CD8-positive, alpha-beta memory T cell (primary cell): Measurements from ENCODE around the gene ETS1. TPM values are rescaled to one million over a fixed set of nuclear protein-coding genes. Genes with fewer than 3 reads are reported as not detected.

Source experiments
- CTCF ChIA-PET: fragments of 350-600 bp; sonication (Branson Sonifier 250); formaldehyde crosslinking; loops from one replicate; lab custom pipeline; 2021; ENCODE audit warnings: antibody characterized with exemption; lab: Charles Lee
- POLR2A ChIA-PET: fragments of 350-600 bp; sonication (Branson Sonifier 250); formaldehyde crosslinking; loops from one replicate; lab custom pipeline; 2021; ENCODE audit warnings: antibody characterized with exemption; lab: Charles Lee
- DNase-seq, 5 donors: peaks; one replicate each; pipeline versions ENCODE4 v3.0.0 to v3.0.0-alpha.2; 2020 to 2022; ENCODE audit warnings: mixed read lengths in 1 of 5
- H3K27ac ChIP-seq: one replicate; pipeline ENCODE4 v1.7.0; 2013; ENCODE audit warnings: low read depth, mild to moderate bottlenecking, low read length, moderate library complexity
- H3K27me3 ChIP-seq: 2 replicates; pipeline ENCODE4 v1.7.0; 2013; ENCODE audit warnings: low read length, mild to moderate bottlenecking; ENCODE audit not compliant: insufficient read depth, poor library complexity, severe bottlenecking
- H3K36me3 ChIP-seq: 2 replicates; pipeline ENCODE4 v1.7.0; 2013; ENCODE audit warnings: mild to moderate bottlenecking, low read length, moderate library complexity; ENCODE audit not compliant: insufficient read depth
- H3K4me1 ChIP-seq: 2 replicates; pipeline ENCODE4 v1.7.0; 2013; ENCODE audit warnings: mild to moderate bottlenecking, low read length, moderate library complexity; ENCODE audit not compliant: insufficient read depth
- H3K4me3 ChIP-seq: 2 replicates; pipeline ENCODE4 v1.7.0; 2013; ENCODE audit warnings: mild to moderate bottlenecking, low read length
- H3K9me3 ChIP-seq: 2 replicates; pipeline ENCODE4 v1.7.0; 2013; ENCODE audit warnings: mild to moderate bottlenecking, low read length
- H3K27ac Mint-ChIP-seq, 8 donors: one replicate each; pipeline ENCODE4 v1.8.0; 2020 to 2021; ENCODE audit warnings: mixed read lengths in 8 of 8, mild to moderate bottlenecking in 6 of 8, inconsistent platforms in 3 of 8, moderate library complexity in 3 of 8
- H3K27me3 Mint-ChIP-seq, 2 donors: one replicate each; pipeline ENCODE4 v1.8.0; 2020 to 2021; ENCODE audit warnings: mixed read lengths in 2 of 2, mild to moderate bottlenecking in 1 of 2, moderate library complexity in 1 of 2
- H3K36me3 Mint-ChIP-seq, 3 donors: one replicate each; pipeline ENCODE4 v1.8.0; 2020 to 2021; ENCODE audit warnings: mixed read lengths in 3 of 3, inconsistent platforms in 1 of 3, mild to moderate bottlenecking in 1 of 3
- H3K4me1 Mint-ChIP-seq, 3 donors: one replicate each; pipeline ENCODE4 v1.8.0; 2020 to 2021; ENCODE audit warnings: mixed read lengths in 3 of 3, inconsistent platforms in 1 of 3, mild to moderate bottlenecking in 1 of 3
- H3K4me3 Mint-ChIP-seq, 7 donors: one replicate each; pipeline ENCODE4 v1.8.0; 2020 to 2021; ENCODE audit warnings: mixed read lengths in 7 of 7, mild to moderate bottlenecking in 6 of 7, moderate library complexity in 4 of 7, inconsistent platforms in 2 of 7
- H3K9me3 Mint-ChIP-seq, 5 donors: one replicate each; pipeline ENCODE4 v1.8.0; 2020 to 2022; ENCODE audit warnings: mixed read lengths in 5 of 5, mild to moderate bottlenecking in 3 of 5, moderate library complexity in 2 of 5, inconsistent platforms in 1 of 5
- polyA plus RNA-seq: library from polyadenylated mRNA; unstranded; fragments of 300-500 nt; fragmentation: Illumina TruSeq; gene quantifications from one replicate; pipeline ENCODE4 v1.2.3, GENCODE V29; 2021
- total RNA-seq, 2 experiments: library from RNA; stranded (reverse); gene quantifications; one replicate each; pipeline ENCODE4 v1.2.3, GENCODE V29; 2021

Gene ETS1
- total and polyA plus RNA-seq, 3 experiments from 2014 or later = 386 to 411 (median 405) TPM

DNA sequence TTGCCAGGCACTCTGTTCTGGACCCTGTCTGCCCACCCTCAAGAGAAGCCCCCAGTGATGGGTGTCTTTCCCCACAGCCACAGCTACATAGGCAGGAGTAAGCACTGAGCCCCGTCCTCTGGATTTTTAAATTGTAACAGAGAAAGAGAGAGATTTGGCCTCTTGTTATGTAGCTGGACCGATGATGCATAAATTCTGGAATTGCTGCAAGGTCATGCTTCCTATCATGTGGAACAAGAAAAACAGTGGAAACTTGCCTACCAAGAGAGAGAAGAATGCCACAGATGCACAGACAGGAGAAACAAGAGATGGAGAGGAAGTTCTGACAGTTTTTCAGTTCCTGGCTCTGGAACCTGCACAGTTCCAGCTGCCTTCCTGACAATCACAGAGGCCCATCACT, 150.2 kb downstream of the ETS1 start:
- Mint-ChIP-seq H3K27ac (no peak overlapping the region), H3K4me1 (peaks cover 10 to 18% (median 15%) of the 10 kb centered on the region in 3 donors), H3K4me3 (no peak overlapping the region), H3K9me3 (peaks cover 0 to 12% (median 4%) of the 10 kb centered on the region in 5 donors), H3K36me3 (peaks cover 0 to 11% (median 2%) of the 10 kb centered on the region in 3 donors), H3K27me3 (peaks cover 0 to 1% of the 10 kb centered on the region in 2 donors)
- Histone ChIP-seq H3K36me3 (no peaks in the 10 kb centered on the region), H3K4me3 (no peak overlapping the region), H3K27me3 (no peaks in the 10 kb centered on the region), H3K4me1 (no peaks in the 10 kb centered on the region), H3K9me3 (no peaks in the 10 kb centered on the region), H3K27ac (no peak overlapping the region)
- CTCF ChIA-PET = interaction anchor here (1.1 kb wide), 1 partner anchor 21 kb away, joined by 3 read pairs; no protein-coding TSS in a partner anchor
- no peak for DNase-seq
- POLR2A ChIA-PET = no interaction called here

DNA sequence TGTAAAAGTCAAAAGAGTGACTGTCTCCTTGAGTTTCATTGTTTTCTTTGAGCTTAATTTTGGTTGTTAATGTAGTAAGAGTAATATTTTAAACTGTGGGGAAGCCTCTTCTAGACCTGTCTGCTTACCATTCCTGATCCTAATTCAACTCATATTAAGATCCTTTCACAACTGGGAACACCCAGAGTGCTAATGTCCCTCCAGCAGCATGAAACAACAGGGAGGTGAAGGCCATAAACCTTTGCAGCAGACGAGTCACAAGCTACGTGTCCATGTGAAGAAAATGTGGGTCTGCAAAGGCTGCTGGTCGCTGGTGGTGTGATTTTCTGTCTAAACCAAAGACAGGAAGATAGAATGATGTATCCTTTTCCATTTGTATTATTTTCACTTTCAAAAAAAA, 152.5 kb downstream of the ETS1 start:
- no peaks in the 10 kb centered on the region for H3K4me1 ChIP-seq
- no peak for DNase-seq
- no peaks in the 10 kb centered on the region for H3K27me3 ChIP-seq
- H3K36me3 ChIP-seq = no peaks in the 10 kb centered on the region
- H3K9me3 Mint-ChIP-seq = peaks cover 0 to 8% (median 0%) of the 10 kb centered on the region in 5 donors
- H3K27ac ChIP-seq = no peak overlapping the region
- H3K27me3 Mint-ChIP-seq = peaks cover 0 to 1% of the 10 kb centered on the region in 2 donors
- ChIA-PET CTCF (no interaction called here), POLR2A (interaction anchor here (0.9 to 1.0 kb wide), 2 partner anchors 12 to 29 kb away, joined by 3 to 4 read pairs; no protein-coding TSS in a partner anchor)
- H3K4me3 ChIP-seq = no peak overlapping the region
- H3K4me1 Mint-ChIP-seq = peaks cover 12 to 14% (median 12%) of the 10 kb centered on the region in 3 donors
- H3K27ac Mint-ChIP-seq = peak overlapping the region in 1 of 8 donors; percentile 36
- H3K4me3 Mint-ChIP-seq = no peak overlapping the region
- no peaks in the 10 kb centered on the region for H3K9me3 ChIP-seq
- peaks cover 0 to 3% (median 0%) of the 10 kb centered on the region in 3 donors for H3K36me3 Mint-ChIP-seq

DNA sequence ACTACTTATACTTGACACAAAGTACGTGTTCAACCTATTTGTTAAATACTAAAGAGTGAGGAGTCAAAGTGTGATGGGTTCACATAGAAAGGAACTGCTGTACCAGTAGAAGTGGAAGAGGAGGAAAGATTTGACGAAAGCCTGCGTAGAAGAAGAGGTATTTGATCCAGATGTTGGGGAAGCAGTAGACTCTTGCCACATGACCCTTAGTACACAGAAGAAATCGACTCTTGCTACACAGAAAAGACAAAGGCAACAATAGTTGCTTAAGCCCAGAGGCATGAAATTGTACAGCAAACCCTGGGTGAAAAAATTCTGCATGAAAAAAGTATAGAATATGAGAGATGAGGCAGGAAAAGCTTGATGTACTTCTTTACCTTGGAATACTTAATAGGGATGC, 152.9 kb downstream of the ETS1 start:
- Histone ChIP-seq H3K4me1 (no peaks in the 10 kb centered on the region), H3K4me3 (no peak overlapping the region), H3K27me3 (no peaks in the 10 kb centered on the region), H3K9me3 (no peaks in the 10 kb centered on the region), H3K36me3 (no peaks in the 10 kb centered on the region), H3K27ac (no peak overlapping the region)
- no peak for DNase-seq
- Mint-ChIP-seq H3K27ac (no peak overlapping the region), H3K36me3 (peaks cover 0 to under 1% (median 0%) of the 10 kb centered on the region in 3 donors), H3K27me3 (peaks cover 0 to 1% of the 10 kb centered on the region in 2 donors), H3K4me3 (no peak overlapping the region), H3K9me3 (peaks cover 0 to 4% (median 0%) of the 10 kb centered on the region in 5 donors), H3K4me1 (peaks cover 12 to 14% (median 12%) of the 10 kb centered on the region in 3 donors)
- CTCF ChIA-PET = no interaction called here
- POLR2A ChIA-PET = interaction anchor here (1.0 kb wide), 1 partner anchor 12 kb away, joined by 3 read pairs; no protein-coding TSS in a partner anchor

DNA sequence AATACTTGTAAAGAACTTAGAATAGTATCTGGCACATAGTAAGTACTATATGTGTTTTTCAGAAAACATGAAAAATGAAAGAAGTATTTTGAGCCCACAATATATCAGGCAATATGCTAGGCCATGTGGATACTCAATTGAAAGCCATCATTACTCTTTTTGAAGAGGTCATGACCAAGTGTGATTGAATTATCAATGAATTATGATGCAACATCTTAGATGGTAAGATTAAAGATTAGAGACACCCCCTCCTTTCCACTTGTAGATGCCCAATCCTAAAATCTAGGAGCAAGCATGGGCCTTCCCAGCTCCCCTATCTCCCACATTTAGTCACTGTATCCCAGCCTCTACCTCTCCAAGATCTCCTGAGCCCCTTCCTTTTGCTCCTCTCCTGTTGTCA, 154.4 kb downstream of the ETS1 start:
- Mint-ChIP-seq H3K4me1 (peaks cover 12 to 14% (median 12%) of the 10 kb centered on the region in 3 donors), H3K27me3 (peaks cover 0 to 2% of the 10 kb centered on the region in 2 donors), H3K9me3 (no peaks in the 10 kb centered on the region), H3K36me3 (peaks cover 0 to 1% (median 0%) of the 10 kb centered on the region in 3 donors), H3K4me3 (no peak overlapping the region), H3K27ac (peak overlapping the region in 2 of 8 donors; percentile 7 to 20)
- H3K27me3 ChIP-seq = no peaks in the 10 kb centered on the region
- no peak overlapping the region for H3K27ac ChIP-seq
- no peak overlapping the region for H3K4me3 ChIP-seq
- CTCF ChIA-PET = no interaction called here
- no peaks in the 10 kb centered on the region for H3K9me3 ChIP-seq
- DNase-seq = no peak
- POLR2A ChIA-PET = no interaction called here
- no peaks in the 10 kb centered on the region for H3K4me1 ChIP-seq
- H3K36me3 ChIP-seq = no peaks in the 10 kb centered on the region

DNA sequence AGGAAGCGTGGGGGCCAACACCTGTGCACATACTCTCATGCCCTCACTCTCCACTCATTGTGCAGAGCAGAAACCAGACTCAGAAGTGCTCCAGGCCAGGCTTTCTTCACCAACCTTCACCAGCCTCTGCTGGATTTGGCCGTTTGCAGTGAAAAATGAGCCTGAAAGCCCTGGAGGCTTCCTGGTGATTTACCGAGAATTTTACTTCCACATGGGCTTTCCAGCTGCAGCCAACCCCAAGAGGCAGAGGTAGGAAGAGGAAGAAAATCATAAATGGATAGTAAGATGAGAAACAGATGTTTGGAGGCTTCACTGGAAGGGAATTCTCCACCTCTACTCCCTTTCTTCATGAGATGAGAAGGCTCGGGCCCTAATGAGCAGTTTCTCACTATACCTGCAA, 155.4 kb downstream of the ETS1 start:
- DNase-seq = no peak
- H3K27me3 Mint-ChIP-seq = peaks cover 0 to 2% of the 10 kb centered on the region in 2 donors
- ChIA-PET CTCF (no interaction called here), POLR2A (no interaction called here)
- Histone ChIP-seq H3K36me3 (no peaks in the 10 kb centered on the region), H3K27me3 (no peaks in the 10 kb centered on the region), H3K27ac (no peak overlapping the region), H3K9me3 (no peaks in the 10 kb centered on the region), H3K4me1 (no peaks in the 10 kb centered on the region), H3K4me3 (no peak overlapping the region)
- H3K27ac Mint-ChIP-seq = no peak overlapping the region
- peaks cover 9 to 12% (median 10%) of the 10 kb centered on the region in 3 donors for H3K4me1 Mint-ChIP-seq
- no peaks in the 10 kb centered on the region for H3K9me3 Mint-ChIP-seq
- H3K4me3 Mint-ChIP-seq = no peak overlapping the region
- H3K36me3 Mint-ChIP-seq = peaks cover 0 to 1% (median 0%) of the 10 kb centered on the region in 3 donors

DNA sequence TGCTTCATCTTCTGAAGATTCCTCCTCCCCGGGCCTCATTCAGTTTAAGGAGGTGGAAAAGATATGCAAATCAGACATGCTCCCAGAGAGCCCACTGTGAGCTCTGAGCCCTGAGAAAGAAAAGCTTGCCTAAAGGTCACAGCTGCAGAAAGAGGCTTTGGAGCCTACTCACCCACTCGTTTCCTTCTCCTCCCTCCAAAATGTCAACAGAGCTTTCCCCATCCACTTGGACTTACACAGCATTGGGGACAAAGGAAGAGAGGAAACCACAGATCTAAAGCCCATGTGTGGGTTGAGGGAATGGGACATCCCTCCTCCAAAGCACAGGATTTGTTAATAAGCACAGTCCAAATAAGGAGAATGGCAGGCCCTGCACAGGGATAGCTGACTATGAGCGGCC, 158.4 kb downstream of the ETS1 start:
- Histone ChIP-seq H3K27me3 (no peaks in the 10 kb centered on the region), H3K27ac (no peak overlapping the region), H3K36me3 (no peaks in the 10 kb centered on the region), H3K4me1 (peaks cover 4% of the 10 kb centered on the region), H3K9me3 (no peaks in the 10 kb centered on the region), H3K4me3 (no peak overlapping the region)
- Mint-ChIP-seq H3K27me3 (peaks cover 0 to 4% of the 10 kb centered on the region in 2 donors), H3K27ac (no peak overlapping the region), H3K9me3 (no peaks in the 10 kb centered on the region), H3K4me1 (peaks cover 2 to 10% (median 4%) of the 10 kb centered on the region in 3 donors), H3K36me3 (peaks cover 0 to 1% (median 0%) of the 10 kb centered on the region in 3 donors), H3K4me3 (no peak overlapping the region)
- no peak for DNase-seq
- ChIA-PET POLR2A (no interaction called here), CTCF (interaction anchor here (1.3 kb wide), 2 partner anchors 9 to 271 kb away, joined by 3 read pairs; no protein-coding TSS in a partner anchor)

DNA sequence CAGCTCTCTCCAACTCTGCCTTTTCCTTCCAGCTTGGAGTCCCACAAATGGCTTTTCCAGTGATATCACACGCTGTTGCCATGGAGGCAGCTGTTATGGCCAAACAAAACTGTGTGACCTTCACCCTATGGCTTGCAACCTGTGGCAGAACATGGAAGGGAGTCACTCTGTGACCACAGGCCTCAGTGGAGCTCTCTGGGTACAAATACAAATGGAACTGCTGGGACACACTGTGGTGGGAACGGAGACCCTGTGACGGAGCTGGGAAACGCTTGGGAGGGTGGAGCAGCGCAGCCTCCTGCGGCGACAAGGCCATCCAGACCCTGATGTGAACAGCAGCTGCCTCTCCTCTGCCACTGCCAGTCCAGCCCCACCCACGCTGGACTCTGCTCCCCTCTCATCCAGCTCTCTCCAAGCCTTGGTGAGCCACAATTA, 162.5 kb downstream of the ETS1 start:
- Histone ChIP-seq H3K9me3 (no peaks in the 10 kb centered on the region), H3K27me3 (no peaks in the 10 kb centered on the region), H3K4me1 (peaks cover 32% of the 10 kb centered on the region), H3K27ac (no peak overlapping the region), H3K36me3 (no peaks in the 10 kb centered on the region), H3K4me3 (no peak overlapping the region)
- ChIA-PET POLR2A (interaction anchor here (0.5 to 0.6 kb wide), 2 partner anchors 22 to 101 kb away, joined by 3 to 8 read pairs; no protein-coding TSS in a partner anchor), CTCF (no interaction called here)
- Mint-ChIP-seq H3K36me3 (peaks cover 0 to 1% (median 0%) of the 10 kb centered on the region in 3 donors), H3K4me3 (no peak overlapping the region), H3K27ac (peak overlapping the region in 1 of 8 donors; percentile 66), H3K9me3 (no peaks in the 10 kb centered on the region), H3K4me1 (peaks cover 32 to 35% (median 35%) of the 10 kb centered on the region in 3 donors), H3K27me3 (peaks cover 0 to 4% of the 10 kb centered on the region in 2 donors)
- no peak for DNase-seq

DNA sequence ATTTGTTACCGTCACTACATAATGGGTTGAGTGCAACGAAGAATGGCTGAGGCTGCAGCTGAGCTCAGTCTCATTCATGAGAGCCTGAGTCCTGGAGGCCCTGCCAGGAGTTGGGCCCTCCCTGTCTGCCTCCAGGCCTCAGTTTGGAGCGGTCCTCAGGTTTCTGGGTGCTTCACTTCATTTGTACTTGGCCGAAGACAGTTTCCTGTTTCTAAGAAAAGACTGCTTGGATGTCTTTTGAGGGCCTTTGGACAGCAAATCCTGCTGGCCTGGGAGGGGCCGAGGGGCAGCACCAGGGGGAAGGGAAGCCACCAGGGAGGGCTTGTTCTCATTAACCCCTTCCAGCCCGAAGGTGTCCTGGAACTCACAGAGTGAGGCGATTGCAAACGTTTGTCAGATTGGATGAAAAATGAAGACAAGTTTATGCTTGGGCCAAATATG, 163.1 kb downstream of the ETS1 start:
- no peaks in the 10 kb centered on the region for H3K9me3 ChIP-seq
- H3K4me1 ChIP-seq = peaks cover 32% of the 10 kb centered on the region
- Mint-ChIP-seq H3K9me3 (no peaks in the 10 kb centered on the region), H3K36me3 (peaks cover 0 to 1% (median 0%) of the 10 kb centered on the region in 3 donors), H3K4me3 (no peak overlapping the region), H3K27me3 (peaks cover 0 to 4% of the 10 kb centered on the region in 2 donors), H3K4me1 (peaks cover 32 to 40% (median 40%) of the 10 kb centered on the region in 3 donors), H3K27ac (peak overlapping the region in 1 of 8 donors; percentile 29)
- no peaks in the 10 kb centered on the region for H3K36me3 ChIP-seq
- ChIA-PET CTCF (no interaction called here), POLR2A (interaction anchor here (0.6 kb wide), 1 partner anchor 22 kb away, joined by 3 read pairs; no protein-coding TSS in a partner anchor)
- no peak overlapping the region for H3K27ac ChIP-seq
- no peak overlapping the region for H3K4me3 ChIP-seq
- DNase-seq = no peak
- no peaks in the 10 kb centered on the region for H3K27me3 ChIP-seq
